ENCODE measurements around the gene ARHGAP10. TPM values are rescaled to one million over a fixed set of nuclear protein-coding genes. Genes with fewer than 3 reads are reported as not detected.

The ARHGAP10 gene
- total RNA-seq, 2 donors from 2014 or later, result 30.3 to 69.6 TPM

GRCh38 chr4:147958057-147958456 is 226.2 kb downstream of the ARHGAP10 start:
- Histone ChIP-seq H3K27ac (no peak overlapping the region), H3K9me3 (no peaks in the 10 kb centered on the region), H3K4me1 (replicated peaks) (no peaks in the 10 kb centered on the region), H3K27me3 (replicated peaks; ENCODE audit: insufficient read depth) (no peaks in the 10 kb centered on the region), H3K36me3 (no peaks in the 10 kb centered on the region), H3K4me3 (no peak overlapping the region)
- intact Hi-C loops (cut with DNase I), result no loop called here
- no peak for TF ChIP-seq POLR2AphosphoS5 (IDR thresholded peaks at IDR 0.05)
- TF ChIP-seq POLR2A (IDR thresholded peaks at IDR 0.05), result no peak
- TF ChIP-seq CTCF (IDR thresholded peaks at IDR 0.05), result no peak
- WGBS, result 92% methylated on average over 3 of the region's 3 CpGs
- DNase-seq (ENCODE audit: low spot score), result no peak

GRCh38 chr4:147958489-147959065 is 226.7 kb downstream of the ARHGAP10 start:
- Histone ChIP-seq H3K36me3 (no peaks in the 10 kb centered on the region), H3K27me3 (replicated peaks; ENCODE audit: insufficient read depth) (no peaks in the 10 kb centered on the region), H3K4me1 (replicated peaks) (no peaks in the 10 kb centered on the region), H3K9me3 (no peaks in the 10 kb centered on the region), H3K27ac (no peak overlapping the region), H3K4me3 (no peak overlapping the region)
- DNase-seq (ENCODE audit: low spot score), result no peak
- intact Hi-C loops (cut with DNase I), result no loop called here
- TF ChIP-seq POLR2A (IDR thresholded peaks at IDR 0.05) (no peak), CTCF (IDR thresholded peaks at IDR 0.05) (no peak), POLR2AphosphoS5 (IDR thresholded peaks at IDR 0.05) (no peak)
- WGBS, result 75% methylated on average over 4 of the region's 4 CpGs

GRCh38 chr4:147960971-147961370 is 229.1 kb downstream of the ARHGAP10 start:
- Histone ChIP-seq H3K36me3 (no peaks in the 10 kb centered on the region), H3K4me1 (replicated peaks) (no peaks in the 10 kb centered on the region), H3K4me3 (no peak overlapping the region), H3K27me3 (replicated peaks; ENCODE audit: insufficient read depth) (no peaks in the 10 kb centered on the region), H3K9me3 (no peaks in the 10 kb centered on the region), H3K27ac (no peak overlapping the region)
- intact Hi-C loops (cut with DNase I), result no loop called here
- no peak for DNase-seq (ENCODE audit: low spot score)
- TF ChIP-seq POLR2A (IDR thresholded peaks at IDR 0.05), result no peak
- TF ChIP-seq CTCF (IDR thresholded peaks at IDR 0.05), result no peak
- TF ChIP-seq POLR2AphosphoS5 (IDR thresholded peaks at IDR 0.05), result no peak
- WGBS, result 68% methylated on average over 5 of the region's 5 CpGs

GRCh38 chr4:147963839-147964238 is 232.0 kb downstream of the ARHGAP10 start:
- no peak overlapping the region for H3K4me3 ChIP-seq
- no peak for DNase-seq (ENCODE audit: low spot score)
- no peaks in the 10 kb centered on the region for H3K27me3 ChIP-seq (replicated peaks; ENCODE audit: insufficient read depth)
- no peak overlapping the region for H3K27ac ChIP-seq
- H3K36me3 ChIP-seq, result no peaks in the 10 kb centered on the region
- no peaks in the 10 kb centered on the region for H3K9me3 ChIP-seq
- no peaks in the 10 kb centered on the region for H3K4me1 ChIP-seq (replicated peaks)
- no peak for TF ChIP-seq POLR2AphosphoS5 (IDR thresholded peaks at IDR 0.05)
- TF ChIP-seq CTCF (IDR thresholded peaks at IDR 0.05), result no peak
- no peak for TF ChIP-seq POLR2A (IDR thresholded peaks at IDR 0.05)
- WGBS, result 89% methylated on average over 10 of the region's 10 CpGs
- intact Hi-C loops (cut with DNase I), result no loop called here

- H3K4me1 ChIP-seq (replicated peaks), result no peaks in the 10 kb centered on the region
- intact Hi-C loops (cut with DNase I), result no loop called here
- no peak overlapping the region for H3K27ac ChIP-seq
- no peaks in the 10 kb centered on the region for H3K36me3 ChIP-seq
- no peak overlapping the region for H3K4me3 ChIP-seq
- no peaks in the 10 kb centered on the region for H3K27me3 ChIP-seq (replicated peaks; ENCODE audit: insufficient read depth)
- no peak for TF ChIP-seq POLR2A (IDR thresholded peaks at IDR 0.05)
- no peak for TF ChIP-seq POLR2AphosphoS5 (IDR thresholded peaks at IDR 0.05)
- no peak for TF ChIP-seq CTCF (IDR thresholded peaks at IDR 0.05)
- DNase-seq (ENCODE audit: low spot score), result no peak
- 61% methylated on average over 14 of the region's 14 CpGs for WGBS
- no peaks in the 10 kb centered on the region for H3K9me3 ChIP-seq
Measured at GRCh38 chr4:147964266-147964880, 232.5 kb downstream of the ARHGAP10 start.

Data from prostate gland (tissue), 2 donors.